OCI-LY7 (cell line): ENCODE data around the gene GALNT14.

Experiments
- EZH2phosphoT487 ChIP-seq: fragments of 200-600 bp; sonication (generic); IDR thresholded peaks from 2 replicates; pipeline ENCODE4 v1.6.1; 2018; ENCODE audit warnings: low read depth, borderline replicate concordance, mild to moderate bottlenecking, mixed run types, antibody characterized with exemption, low read length, moderate library complexity, mixed read lengths
- TF ChIP-seq, protein P1 (sequence below): fragments of 200-600 bp; sonication (generic); conservative IDR thresholded peaks from 2 replicates; pipeline ENCODE4 v1.5.1; 2014; ENCODE audit warnings: mild to moderate bottlenecking, antibody characterized with exemption, low read length, moderate library complexity, mixed read lengths

DNA sequence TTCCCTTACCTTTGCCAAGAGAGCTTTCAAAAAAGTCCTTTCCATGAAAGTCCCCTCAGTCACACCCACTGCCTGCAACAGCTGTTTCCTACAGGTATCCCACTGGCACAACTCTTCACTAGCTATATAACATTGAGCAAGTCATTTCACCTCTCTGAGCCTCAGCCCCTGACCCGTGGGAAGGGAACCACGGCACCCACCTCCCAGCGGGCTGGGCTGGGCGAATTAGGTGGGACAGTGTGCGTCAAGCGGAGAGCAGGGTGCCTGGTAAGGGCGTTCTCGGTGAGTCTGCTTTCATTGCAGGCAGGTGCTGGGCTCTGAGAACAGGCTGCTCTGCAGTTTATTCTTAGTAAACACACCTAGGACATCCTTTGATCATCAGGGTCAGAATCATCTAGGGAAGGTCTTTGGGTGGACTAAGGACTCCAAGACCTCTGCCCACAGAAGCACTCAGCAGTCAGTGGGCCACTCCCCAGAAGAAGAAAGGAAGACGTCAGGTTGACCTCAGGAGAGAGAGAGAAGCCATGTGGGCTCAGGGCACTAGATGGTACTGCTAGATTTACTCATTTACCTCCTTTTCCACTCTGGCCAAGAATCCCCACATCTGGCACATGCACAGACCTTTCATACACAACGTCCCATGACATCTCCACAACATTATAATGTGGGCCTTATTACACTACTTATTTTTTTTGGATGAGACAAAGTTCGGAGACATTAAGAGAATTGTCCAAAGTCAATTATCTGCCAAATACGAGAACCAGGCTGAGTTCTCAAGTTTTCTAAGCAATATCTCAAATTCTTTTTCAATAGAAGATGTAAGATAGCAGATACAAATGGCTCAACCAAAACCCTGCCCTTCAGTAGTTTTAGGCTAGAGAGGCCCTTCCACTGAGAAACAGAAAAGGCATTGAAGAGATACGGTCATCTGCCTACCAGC, 79.9 kb downstream of the GALNT14 start:
- TF ChIP-seq, protein P1, sequence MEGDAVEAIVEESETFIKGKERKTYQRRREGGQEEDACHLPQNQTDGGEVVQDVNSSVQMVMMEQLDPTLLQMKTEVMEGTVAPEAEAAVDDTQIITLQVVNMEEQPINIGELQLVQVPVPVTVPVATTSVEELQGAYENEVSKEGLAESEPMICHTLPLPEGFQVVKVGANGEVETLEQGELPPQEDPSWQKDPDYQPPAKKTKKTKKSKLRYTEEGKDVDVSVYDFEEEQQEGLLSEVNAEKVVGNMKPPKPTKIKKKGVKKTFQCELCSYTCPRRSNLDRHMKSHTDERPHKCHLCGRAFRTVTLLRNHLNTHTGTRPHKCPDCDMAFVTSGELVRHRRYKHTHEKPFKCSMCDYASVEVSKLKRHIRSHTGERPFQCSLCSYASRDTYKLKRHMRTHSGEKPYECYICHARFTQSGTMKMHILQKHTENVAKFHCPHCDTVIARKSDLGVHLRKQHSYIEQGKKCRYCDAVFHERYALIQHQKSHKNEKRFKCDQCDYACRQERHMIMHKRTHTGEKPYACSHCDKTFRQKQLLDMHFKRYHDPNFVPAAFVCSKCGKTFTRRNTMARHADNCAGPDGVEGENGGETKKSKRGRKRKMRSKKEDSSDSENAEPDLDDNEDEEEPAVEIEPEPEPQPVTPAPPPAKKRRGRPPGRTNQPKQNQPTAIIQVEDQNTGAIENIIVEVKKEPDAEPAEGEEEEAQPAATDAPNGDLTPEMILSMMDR = no peak
- TF ChIP-seq EZH2phosphoT487 = no peak
